HG02884 (cell line): Measurements from ENCODE around the gene RNF34.

Source experiments
- ATAC-seq: cut with Tn5 transposase; IDR thresholded peaks from one replicate; pipeline ENCODE4 v1.9.1; 2021; ENCODE audit warnings: mild to moderate bottlenecking, moderate library complexity; ENCODE audit not compliant: unreplicated experiment

The RNF34 gene

GRCh38 chr12:121465921-121466793 lies 66.2 kb downstream of the RNF34 start:
- peak; percentile 6 for ATAC-seq

- ATAC-seq, result peak; percentile 84
Observed at GRCh38 chr12:121466794-121467637, 67.1 kb downstream of the RNF34 start.

DNA sequence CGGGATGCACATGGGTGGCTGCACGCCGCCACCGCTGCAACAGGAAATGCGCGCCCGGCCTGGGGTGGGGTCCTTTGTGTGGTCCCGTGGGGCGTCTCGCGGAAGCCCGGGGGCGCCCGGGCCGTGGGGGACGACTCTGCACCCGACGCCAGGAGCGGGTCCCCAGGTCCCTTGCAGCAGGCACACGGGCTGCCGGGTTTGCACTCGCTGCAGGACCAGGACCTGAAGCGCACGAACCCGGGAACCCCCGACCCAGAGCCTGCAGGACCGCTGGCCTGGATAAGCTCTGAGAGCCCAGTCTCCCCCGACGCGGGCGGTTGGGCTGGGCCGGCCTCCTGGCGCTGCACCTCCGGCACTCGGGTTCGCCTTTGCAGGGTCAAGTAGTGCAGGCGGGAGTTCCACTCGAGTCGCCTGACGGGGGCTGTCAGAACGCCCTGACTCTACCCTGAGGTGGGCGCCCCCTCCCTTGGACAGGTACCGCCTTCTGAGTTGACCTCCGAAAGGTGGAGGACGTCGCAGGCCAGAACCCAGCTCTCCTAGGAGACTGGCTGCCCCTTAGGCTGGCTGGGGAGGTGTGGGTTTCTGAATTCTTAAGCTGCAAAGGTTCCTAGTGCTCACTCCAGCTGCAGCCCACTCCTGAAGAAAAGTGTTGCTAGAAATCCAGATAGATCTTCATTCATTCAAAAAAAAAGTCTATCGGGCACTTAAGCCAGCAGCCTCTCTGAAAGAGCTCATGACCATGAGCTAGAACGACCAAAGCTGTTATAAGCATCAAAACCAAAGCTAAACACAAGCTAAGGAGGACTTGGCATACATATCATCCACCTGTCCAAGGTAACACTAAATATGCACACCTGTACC lies 68.0 kb downstream of the RNF34 start:
- ATAC-seq, result peak; percentile 3

- ATAC-seq, result no peak
Observed at GRCh38 chr12:121468499-121468801, 68.5 kb downstream of the RNF34 start.

GRCh38 chr12:121470751-121471150 lies 70.8 kb downstream of the RNF34 start:
- no peak for ATAC-seq

DNA sequence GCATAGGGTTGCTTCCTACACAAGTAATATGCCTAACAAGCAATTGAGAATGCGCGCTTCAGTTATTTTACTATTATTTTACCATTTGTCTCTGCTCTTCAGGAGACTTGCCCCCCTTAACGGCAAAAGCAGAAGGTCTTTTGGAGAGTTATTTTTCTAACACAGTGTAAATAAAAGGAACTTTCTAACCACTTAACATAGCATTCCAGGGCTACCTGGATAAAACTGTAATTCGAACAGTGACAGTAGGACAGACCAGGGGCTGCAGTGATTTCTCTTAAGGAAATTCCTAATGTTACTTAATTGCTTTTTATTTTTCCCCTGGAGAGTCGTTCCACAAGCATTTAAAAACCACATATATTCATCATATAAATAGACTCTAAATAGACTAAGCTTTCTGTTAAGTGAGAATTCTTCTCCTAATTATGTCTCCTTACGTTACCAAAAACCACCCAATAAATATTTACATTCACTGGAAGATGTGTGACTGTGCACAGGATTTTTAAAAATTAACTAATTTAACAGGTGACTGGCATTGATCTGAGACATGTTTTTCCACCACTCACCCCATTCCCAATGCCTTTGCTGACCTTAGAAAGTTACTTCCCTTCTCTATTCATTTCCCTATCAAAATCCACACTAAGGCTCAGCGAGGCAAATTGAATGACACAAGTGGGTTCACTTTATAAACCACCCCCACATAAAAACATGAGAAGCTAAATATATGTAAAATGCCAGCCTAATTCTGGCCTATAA lies 72.4 kb downstream of the RNF34 start:
- no peak for ATAC-seq
